ENCODE results near the gene SLC6A20.
A peak's percentile ranks its signal among the peaks of the same experiment; 100 is the strongest.

The SLC6A20 gene

GRCh38 chr3:45778761-45779201, 17.6 kb downstream of the SLC6A20 start:
- DNase-seq (ENCODE audit: low read depth in 3 of 3), result no peak

DNA sequence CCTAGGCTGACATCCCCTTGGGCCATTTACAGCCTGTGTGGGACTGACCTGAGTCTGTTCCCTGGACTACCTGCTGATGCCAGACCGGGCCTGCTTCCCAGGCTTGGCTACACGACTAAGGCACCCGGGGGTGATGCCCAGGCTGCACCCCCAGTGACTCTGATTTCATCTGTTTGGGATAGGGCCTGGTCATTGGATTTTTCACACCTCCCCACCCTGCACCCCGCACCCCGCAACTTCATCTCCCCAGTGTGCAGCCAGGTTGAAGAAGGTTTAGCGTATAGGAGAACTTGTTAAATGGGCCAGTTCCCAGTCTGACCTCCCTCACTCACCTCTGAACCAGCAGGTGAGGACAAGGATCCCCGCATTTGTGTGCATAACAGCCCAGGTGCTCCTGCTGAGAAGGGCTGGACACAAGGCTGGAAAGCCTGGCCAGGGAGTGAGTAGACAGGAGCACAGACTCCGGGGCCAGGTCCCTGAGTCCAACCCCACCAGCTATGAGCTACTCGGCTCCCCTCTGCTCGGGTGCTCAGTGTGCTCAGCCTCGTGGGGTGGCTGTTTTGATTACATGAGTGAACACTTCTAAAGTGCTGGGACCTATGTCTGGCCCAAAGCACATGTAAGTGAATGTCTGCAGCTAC, 18.5 kb downstream of the SLC6A20 start:
- DNase-seq (ENCODE audit: low read depth in 3 of 3), result no peak

- DNase-seq (ENCODE audit: low read depth in 3 of 3), result no peak
Measured at GRCh38 chr3:45777111-45777745, 19.1 kb downstream of the SLC6A20 start.

GRCh38 chr3:45776611-45777010, 19.7 kb downstream of the SLC6A20 start:
- DNase-seq (ENCODE audit: low read depth in 3 of 3), result no peak

- DNase-seq (ENCODE audit: low read depth in 3 of 3), result no peak
Measured at GRCh38 chr3:45776301-45776595, 20.1 kb downstream of the SLC6A20 start.

DNA sequence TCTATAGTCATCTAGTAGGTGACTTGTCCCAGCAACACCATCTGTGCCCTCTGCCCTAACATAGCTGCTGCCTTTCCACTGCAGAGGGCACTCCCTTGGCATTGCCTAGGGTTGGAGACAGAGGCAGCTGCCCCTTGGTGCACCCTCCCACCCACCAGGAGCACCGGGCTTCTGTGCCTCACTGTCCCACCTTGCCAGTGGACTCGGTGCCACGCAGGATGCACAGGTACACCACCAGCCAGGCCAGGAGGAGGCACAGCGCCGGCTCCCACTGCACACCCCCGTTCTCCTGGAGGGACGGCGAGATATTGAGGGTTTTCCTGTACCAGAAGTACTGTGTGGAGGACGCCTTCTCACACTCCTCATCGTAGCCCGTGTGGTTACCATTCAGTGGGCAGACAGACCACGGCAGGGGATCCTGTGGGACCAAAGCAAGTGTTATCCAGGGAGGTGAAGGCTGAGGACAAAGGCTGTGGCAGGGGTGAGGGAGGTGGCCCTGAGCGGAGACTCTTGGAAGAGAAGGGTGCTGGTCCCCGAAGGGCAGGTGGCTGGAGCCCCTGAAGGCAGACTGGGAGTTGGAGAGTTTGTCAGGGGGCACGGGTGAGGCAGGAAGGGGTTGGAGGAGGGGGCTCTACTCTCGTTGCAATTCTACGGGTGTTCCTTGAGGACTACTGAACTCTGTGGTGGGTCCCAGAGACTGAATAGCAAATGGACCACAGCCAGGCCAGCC, 20.6 kb downstream of the SLC6A20 start:
- no peak for DNase-seq (ENCODE audit: low read depth in 3 of 3)

DNA sequence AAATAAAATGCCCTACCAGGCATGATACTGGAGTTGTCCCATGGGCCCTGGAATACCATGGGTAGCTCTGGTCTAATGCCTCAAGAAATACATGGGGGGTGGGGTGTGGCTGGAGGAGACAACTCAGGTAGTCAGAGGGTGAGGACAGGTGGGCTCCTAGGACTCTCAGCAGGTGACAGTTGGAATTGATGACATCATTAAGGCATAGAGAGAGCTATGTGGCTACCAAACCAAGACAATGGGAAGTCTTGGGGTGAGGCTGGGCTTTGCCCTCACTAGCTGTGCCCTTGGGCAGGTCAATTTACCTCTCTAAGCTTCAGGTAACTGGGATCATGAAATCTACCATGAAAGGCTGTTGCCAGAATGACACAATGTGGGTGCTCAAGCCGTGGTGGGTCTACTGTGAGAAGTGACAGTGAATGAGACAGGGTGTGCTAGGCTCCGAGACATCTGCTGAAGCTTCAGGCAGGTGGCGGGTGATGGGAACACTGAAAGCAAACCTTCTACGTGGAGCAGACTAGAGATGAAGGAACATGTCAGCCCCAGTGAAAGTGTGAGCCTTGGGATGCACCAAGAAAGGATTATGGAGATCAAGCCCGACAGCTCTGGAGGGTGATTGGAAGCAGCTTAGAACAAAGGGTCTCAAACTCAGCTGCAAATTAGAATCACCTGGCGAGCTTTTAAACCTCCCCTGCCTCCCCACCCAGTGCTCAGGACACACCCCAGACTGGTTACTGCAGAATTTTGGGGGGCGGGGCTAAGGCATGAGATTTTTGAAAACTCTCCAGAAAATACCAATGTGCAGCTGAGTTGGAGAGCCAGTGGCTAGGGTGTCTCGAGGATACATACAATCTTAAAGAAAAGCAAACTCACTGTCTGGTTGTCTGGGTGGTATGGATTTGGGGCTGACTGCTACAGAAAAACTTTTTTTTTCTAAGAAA, 21.5 kb downstream of the SLC6A20 start:
- no peak for DNase-seq (ENCODE audit: low read depth in 3 of 3)

DNA sequence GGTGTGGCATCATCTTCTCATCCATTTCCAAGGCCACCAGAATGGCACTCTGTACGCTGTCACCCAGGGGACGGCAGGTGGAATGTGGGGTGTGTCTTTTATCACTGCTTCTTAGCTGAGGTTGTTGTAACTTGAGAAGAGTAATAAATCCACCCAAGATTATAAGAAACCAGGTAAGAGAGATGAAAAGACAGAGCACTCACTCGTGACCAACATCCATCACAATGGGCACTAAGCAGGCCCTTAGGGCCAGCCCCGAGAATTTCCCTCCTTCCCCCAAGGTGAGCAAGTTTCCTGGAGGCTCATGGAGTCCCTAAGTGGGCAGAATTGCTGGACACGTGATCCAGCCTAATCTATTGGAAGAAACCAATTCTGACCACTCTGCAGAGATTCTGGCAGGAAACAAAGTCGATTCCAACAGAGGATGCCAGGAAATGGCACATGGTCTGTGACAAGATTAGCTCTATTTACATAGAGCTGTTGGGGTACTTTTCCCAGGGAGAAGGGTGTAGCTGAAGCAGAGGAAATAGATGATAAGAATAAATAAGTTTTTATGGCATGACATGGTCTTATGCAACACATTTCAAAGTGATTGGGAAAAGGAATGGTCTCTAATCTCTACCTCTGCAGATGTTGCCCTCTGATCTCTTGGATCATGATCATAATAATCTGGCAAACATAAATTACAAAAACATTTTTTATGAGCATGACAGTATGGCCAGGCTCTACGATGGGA, 22.5 kb downstream of the SLC6A20 start:
- DNase-seq (ENCODE audit: low read depth in 3 of 3), result no peak

DNA sequence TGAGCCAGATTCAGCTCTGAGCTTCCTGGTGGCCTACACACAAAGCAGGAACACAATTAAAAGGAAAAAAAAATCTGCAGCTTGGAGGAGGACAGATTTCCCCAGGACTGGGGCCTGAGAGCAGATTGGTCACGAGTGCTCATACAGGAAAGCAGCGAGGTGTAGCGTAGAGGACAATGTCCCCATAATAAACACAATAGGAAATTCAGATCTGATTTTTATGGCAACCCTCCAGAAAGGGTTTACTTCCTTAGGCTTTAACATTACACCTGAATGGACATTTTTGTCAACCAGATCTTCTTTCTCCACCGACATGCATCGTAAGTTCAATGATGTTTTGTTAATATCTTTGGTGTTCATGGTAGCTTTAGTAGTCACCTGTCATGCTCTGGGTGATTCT, 23.3 kb downstream of the SLC6A20 start:
- no peak for DNase-seq (ENCODE audit: low read depth in 3 of 3)

- no peak for DNase-seq (ENCODE audit: low read depth in 3 of 3)
Measured at GRCh38 chr3:45772341-45773035, 23.8 kb downstream of the SLC6A20 start.

GRCh38 chr3:45771831-45772230, 24.5 kb downstream of the SLC6A20 start:
- DNase-seq (ENCODE audit: low read depth in 3 of 3), result no peak

DNA sequence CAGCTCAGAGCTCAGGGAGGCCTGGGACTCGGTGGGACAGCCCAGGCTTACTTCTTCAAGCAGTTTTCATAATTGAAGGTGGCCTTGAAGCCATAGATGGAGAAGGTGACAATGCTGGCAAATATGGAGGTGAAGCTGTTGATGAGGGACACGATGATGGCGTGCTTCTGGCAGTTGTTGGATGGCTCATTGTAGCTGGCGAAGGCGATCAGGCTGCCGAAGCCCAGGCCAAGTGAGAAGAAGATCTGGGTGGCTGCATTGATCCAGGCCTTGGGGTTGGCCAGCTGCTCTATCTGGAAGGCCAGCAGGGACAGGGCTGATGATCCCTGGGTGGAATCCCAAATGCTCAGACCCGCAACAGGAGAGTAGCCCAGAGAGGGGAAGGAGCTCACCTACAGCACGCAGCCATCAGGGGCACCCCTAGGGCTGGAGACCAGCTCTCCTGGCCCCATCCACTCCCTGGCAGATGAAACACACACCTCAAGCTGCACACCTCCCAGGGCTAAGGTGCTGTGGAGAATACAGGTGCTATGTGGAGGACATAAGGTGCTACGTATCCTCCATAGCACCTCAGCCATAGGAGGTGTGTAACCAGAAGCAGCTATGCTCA, 25.1 kb downstream of the SLC6A20 start:
- no peak for DNase-seq (ENCODE audit: low read depth in 3 of 3)

- no peak for DNase-seq (ENCODE audit: low read depth in 3 of 3)
Measured at GRCh38 chr3:45765958-45766357, 30.4 kb downstream of the SLC6A20 start.

GRCh38 chr3:45765266-45765851, 31.0 kb downstream of the SLC6A20 start:
- no peak for DNase-seq (ENCODE audit: low read depth in 3 of 3)

GRCh38 chr3:45763303-45763675, 33.0 kb downstream of the SLC6A20 start:
- DNase-seq (ENCODE audit: low read depth in 3 of 3), result no peak

DNA sequence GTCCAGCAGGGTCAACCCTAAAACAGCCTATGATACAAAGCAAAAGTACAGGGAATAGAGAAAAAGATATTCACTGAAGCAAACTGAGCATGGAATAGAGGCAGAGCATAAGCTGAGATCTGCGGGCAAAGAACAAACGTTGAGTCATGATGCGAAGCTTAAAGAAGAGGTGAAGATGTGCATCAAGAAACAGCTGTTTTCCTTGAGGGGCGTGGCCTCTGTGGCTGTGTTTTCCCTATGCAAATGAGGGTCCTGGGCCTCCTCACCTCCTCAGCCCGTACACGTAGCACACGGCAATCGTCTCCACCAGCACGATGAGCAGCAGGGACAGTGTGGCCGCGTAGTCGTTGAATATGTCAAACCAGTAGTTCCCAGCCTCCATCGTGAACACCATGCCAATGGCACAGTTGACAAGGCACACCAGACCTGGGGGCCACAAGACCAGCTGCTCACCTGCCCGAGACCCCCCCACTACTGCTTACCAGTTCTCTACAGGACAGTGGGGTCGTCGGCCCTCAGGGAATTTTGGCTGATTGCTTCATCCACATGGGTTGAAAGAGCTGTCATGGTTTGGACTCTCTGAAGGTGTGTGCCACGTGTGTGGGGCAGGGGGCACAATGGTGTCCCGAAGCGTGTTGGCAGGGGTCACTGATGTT, 33.6 kb downstream of the SLC6A20 start:
- no peak for DNase-seq (ENCODE audit: low read depth in 3 of 3)

GRCh38 chr3:45761831-45762230, 34.5 kb downstream of the SLC6A20 start:
- no peak for DNase-seq (ENCODE audit: low read depth in 3 of 3)

- DNase-seq (ENCODE audit: low read depth in 3 of 3), result peak in 1 of 3 experiments; percentile 9
Measured at GRCh38 chr3:45760878-45761711, 35.2 kb downstream of the SLC6A20 start.

- no peak for DNase-seq (ENCODE audit: low read depth in 3 of 3)
Measured at GRCh38 chr3:45759851-45760250, 36.5 kb downstream of the SLC6A20 start.

Data from stimulated activated CD4-positive, alpha-beta T cell treated with anti-CD3 and anti-CD28 coated beads, TNF-alpha, amount 100 ng/mL, for 4 hours (primary cell).